RKO (cell line): Measurements from ENCODE around the gene PPAN.

Experiments
- DNase-seq: peaks from one replicate; pipeline ENCODE4 v3.0.0-alpha.2; 2016; ENCODE audit warnings: low spot score

Gene PPAN

GRCh38 chr19:10093295-10094186, 12.6 kb upstream of the PPAN start:
- DNase-seq = peak; percentile 40

- peak; percentile 25 for DNase-seq
Measured at GRCh38 chr19:10095622-10095947, 10.6 kb upstream of the PPAN start.

- peak; percentile 95 for DNase-seq
Measured at GRCh38 chr19:10095948-10096614, 10.1 kb upstream of the PPAN start.

- no peak for DNase-seq
Measured at GRCh38 chr19:10096615-10096963, 9.6 kb upstream of the PPAN start.

- no peak for DNase-seq
Measured at GRCh38 chr19:10100163-10100785, 5.9 kb upstream of the PPAN start.

- no peak for DNase-seq
Measured at GRCh38 chr19:10102787-10103236, 3.4 kb upstream of the PPAN start.

- no peak for DNase-seq
Measured at GRCh38 chr19:10104130-10104513, 2.0 kb upstream of the PPAN start.

GRCh38 chr19:10104665-10105508, 1.3 kb upstream of the PPAN start:
- DNase-seq = no peak

GRCh38 chr19:10105509-10106099, 558 bp upstream of the PPAN start:
- no peak for DNase-seq

GRCh38 chr19:10107254-10107653, 1.1 kb downstream of the PPAN start:
- no peak for DNase-seq

- DNase-seq = no peak
Measured at GRCh38 chr19:10107817-10108367, 1.7 kb downstream of the PPAN start.

- no peak for DNase-seq
Measured at GRCh38 chr19:10109528-10109927, 3.4 kb downstream of the PPAN start.

GRCh38 chr19:10110076-10110971, 4.2 kb downstream of the PPAN start:
- no peak for DNase-seq

- DNase-seq = no peak
Measured at GRCh38 chr19:10110972-10111317, 4.8 kb downstream of the PPAN start.

GRCh38 chr19:10111405-10111811, 5.2 kb downstream of the PPAN start, which contains the start of gene P2RY11:
TSS of gene P2RY11 (plus strand) at chr19:10111693. CDS start at chr19:10111722, 29 bp downstream.
- no peak for DNase-seq

GRCh38 chr19:10112037-10112761, 6.0 kb downstream of the PPAN start:
- DNase-seq = peak; percentile 35

- peak; percentile 60 for DNase-seq
Measured at GRCh38 chr19:10112895-10113591, 6.9 kb downstream of the PPAN start.

- no peak for DNase-seq
Measured at GRCh38 chr19:10113592-10113963, 7.4 kb downstream of the PPAN start.
